CD4-positive, alpha-beta T cell treated with Interleukin-2 at 100 ng/mL for 4 hours (primary cell): ENCODE data around the gene TPRG1.
"Not testable (repeated sequence)": the region's sequence is repeated elsewhere in the genome, so short reads cannot be mapped to it uniquely, and the experiment has no call there.

Experiments used
- DNase-seq: peaks from one replicate; pipeline ENCODE4 v3.0.0-alpha.2; 2020; ENCODE audit warnings: low spot score

Gene TPRG1

GRCh38 chr3:189316296-189317019 is 144.7 kb downstream of the TPRG1 start:
- no peak for DNase-seq

DNA sequence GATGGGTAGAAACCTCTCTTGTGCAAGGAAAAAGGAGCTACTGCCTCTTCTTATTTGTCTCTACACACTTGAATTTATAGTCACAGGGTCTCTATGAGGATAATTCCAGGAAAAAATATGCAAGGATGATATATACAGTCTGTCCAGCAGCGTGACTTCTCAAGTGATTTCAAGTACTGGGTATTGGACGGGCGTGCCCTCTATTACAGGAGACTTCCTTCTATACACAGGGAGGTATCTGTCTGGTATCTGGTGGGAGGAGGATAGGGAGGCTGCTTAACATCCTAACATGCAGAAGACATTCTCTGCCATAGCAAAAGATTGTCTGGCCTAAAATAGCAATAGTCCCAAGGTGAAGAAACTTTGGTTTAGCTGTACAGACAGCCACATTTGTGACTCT is 146.1 kb downstream of the TPRG1 start:
- DNase-seq = no peak

GRCh38 chr3:189320511-189320910 is 148.7 kb downstream of the TPRG1 start:
- no peak for DNase-seq

GRCh38 chr3:189322339-189322738 is 150.6 kb downstream of the TPRG1 start:
- no peak for DNase-seq

GRCh38 chr3:189324538-189325138 is 152.9 kb downstream of the TPRG1 start:
- DNase-seq = peak; percentile 93

GRCh38 chr3:189325454-189325853 is 153.7 kb downstream of the TPRG1 start:
- DNase-seq = no peak

- not testable (repeated sequence) for DNase-seq
Observed at GRCh38 chr3:189329630-189330029, 157.9 kb downstream of the TPRG1 start.

- DNase-seq = no peak
Observed at GRCh38 chr3:189330066-189330465, 158.3 kb downstream of the TPRG1 start.

DNA sequence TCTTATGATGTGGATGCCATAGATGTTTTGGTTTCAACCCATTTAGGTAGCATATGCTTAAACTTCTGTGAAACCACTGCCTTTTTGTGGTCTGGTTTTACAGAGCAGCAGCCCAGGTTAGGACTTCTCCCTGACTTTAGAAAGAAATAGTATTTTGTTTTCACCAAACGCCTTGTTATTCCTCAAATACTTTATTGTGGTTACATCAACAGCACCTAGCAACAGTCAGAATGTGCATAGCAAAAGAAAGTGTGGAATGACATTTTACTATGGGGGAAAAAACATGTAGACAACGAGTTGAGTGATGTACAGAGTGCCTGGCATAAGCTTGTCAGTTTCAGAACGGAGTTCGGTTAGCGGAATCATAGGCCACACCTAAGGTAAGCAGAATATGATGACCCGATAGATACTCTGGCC is 159.2 kb downstream of the TPRG1 start:
- peak; percentile 42 for DNase-seq

GRCh38 chr3:189334064-189334920 is 162.5 kb downstream of the TPRG1 start:
- DNase-seq = peak; percentile 56

DNA sequence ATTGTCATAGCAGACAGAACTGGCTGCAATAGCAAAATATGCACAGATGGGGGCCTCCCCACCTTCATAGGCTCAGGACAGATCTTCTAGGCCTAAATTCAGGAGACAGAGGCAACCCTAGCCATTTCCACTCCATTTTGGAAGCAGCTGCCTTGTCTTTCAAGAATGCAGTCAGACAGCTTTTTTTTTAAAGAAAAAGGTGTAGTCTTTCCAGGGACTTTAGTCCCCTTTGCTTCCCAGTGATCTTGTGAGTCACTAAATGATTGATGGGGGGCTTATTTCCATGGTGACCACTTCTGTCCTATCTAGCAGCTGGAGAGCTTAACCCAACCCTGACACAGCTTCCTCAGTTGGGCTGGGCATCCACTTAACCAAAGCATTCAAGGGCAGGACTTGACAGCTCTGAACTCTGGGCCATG is 165.9 kb downstream of the TPRG1 start:
- DNase-seq = no peak

DNA sequence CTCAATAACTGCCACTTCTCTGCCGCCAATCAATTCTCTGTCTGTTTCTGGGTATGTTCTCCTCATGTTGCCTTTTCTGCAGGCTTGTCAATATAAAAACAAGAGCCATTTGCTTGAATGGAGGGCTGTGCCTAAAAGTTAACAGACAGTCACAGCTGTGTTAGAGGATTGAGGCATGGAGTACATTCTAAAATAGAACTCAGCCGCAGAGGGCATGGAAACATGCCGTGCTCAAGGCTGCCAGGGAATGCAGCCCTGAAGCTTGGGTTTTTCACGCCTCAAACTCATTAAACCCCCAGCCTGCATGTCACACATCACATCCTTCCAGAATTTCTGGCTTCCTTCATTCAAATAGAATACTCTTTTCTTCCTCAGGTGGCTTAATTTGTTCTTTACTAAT is 166.6 kb downstream of the TPRG1 start:
- DNase-seq = no peak

DNA sequence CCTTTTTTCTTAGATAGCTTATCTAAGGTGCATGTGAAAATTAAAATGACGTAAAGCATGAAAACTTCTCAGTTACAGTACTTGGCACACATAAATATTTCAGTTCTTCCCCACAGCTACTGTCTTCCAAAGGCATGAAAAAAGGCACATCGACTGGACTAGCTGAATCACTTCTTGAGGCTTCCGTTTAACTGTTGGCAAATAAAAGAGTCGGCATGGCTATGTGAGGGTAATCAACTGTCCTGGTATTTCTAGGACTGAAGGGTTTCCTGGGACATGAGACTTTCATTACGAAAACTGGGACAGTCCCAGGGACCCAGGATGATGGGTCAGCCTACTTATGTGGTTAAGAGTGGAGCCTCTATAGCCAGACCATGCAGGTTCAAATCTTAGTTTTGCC is 168.2 kb downstream of the TPRG1 start:
- DNase-seq = no peak

- DNase-seq = peak; percentile 15
Observed at GRCh38 chr3:189340680-189341460, 169.1 kb downstream of the TPRG1 start.

- DNase-seq = no peak
Observed at GRCh38 chr3:189342811-189343210, 171.0 kb downstream of the TPRG1 start.

GRCh38 chr3:189344996-189345395 is 173.2 kb downstream of the TPRG1 start:
- DNase-seq = no peak

GRCh38 chr3:189349772-189350171 is 178.0 kb downstream of the TPRG1 start:
- DNase-seq = no peak

- no peak for DNase-seq
Observed at GRCh38 chr3:189353318-189353965, 181.7 kb downstream of the TPRG1 start.

GRCh38 chr3:189353988-189354889 is 182.5 kb downstream of the TPRG1 start:
- no peak for DNase-seq

- DNase-seq = no peak
Observed at GRCh38 chr3:189355115-189355480, 183.3 kb downstream of the TPRG1 start.
